Activated CD4-positive, alpha-beta memory T cell treated with anti-CD3 and anti-CD28 coated beads, Interleukin-2, amount 10 ng/mL, durations not matched to agents 7 days and 5 days (primary cell): ENCODE results near the gene NPBWR2. TPM values are rescaled to one million over a fixed set of nuclear protein-coding genes. Genes with fewer than 3 reads are reported as not detected.

Experiments used
- CTCF ChIA-PET: fragments of 350-600 bp; sonication (Branson Sonifier 250); formaldehyde crosslinking; loops from one replicate; lab custom pipeline; 2021; ENCODE audit warnings: antibody characterized with exemption, inconsistent platforms; lab: Charles Lee
- POLR2A ChIA-PET: fragments of 350-600 bp; sonication (Branson Sonifier 250); formaldehyde crosslinking; loops from one replicate; lab custom pipeline; 2021; ENCODE audit warnings: antibody characterized with exemption; lab: Charles Lee
- DNase-seq: peaks from one replicate; pipeline ENCODE4 v3.0.0-alpha.2; 2020
- H3K27ac Mint-ChIP-seq: one replicate; pipeline ENCODE4 v1.8.0; 2021; ENCODE audit warnings: mild to moderate bottlenecking, mixed read lengths
- H3K27me3 Mint-ChIP-seq: one replicate; pipeline ENCODE4 v1.8.0; 2021; ENCODE audit warnings: mixed read lengths
- H3K36me3 Mint-ChIP-seq: one replicate; pipeline ENCODE4 v1.8.0; 2021; ENCODE audit warnings: low read depth, mixed read lengths
- H3K4me1 Mint-ChIP-seq: one replicate; pipeline ENCODE4 v1.8.0; 2021; ENCODE audit warnings: mixed read lengths
- H3K4me3 Mint-ChIP-seq: one replicate; pipeline ENCODE4 v1.8.0; 2021; ENCODE audit warnings: mild to moderate bottlenecking, mixed read lengths
- H3K9me3 Mint-ChIP-seq: one replicate; pipeline ENCODE4 v1.8.0; 2021; ENCODE audit warnings: mixed read lengths
- total RNA-seq, 2 experiments: library from RNA; stranded (reverse); gene quantifications; one replicate each; pipeline ENCODE4 v1.2.3, GENCODE V29; 2021

Gene NPBWR2
- total RNA-seq, 2 experiments from 2014 or later = not detected

DNA sequence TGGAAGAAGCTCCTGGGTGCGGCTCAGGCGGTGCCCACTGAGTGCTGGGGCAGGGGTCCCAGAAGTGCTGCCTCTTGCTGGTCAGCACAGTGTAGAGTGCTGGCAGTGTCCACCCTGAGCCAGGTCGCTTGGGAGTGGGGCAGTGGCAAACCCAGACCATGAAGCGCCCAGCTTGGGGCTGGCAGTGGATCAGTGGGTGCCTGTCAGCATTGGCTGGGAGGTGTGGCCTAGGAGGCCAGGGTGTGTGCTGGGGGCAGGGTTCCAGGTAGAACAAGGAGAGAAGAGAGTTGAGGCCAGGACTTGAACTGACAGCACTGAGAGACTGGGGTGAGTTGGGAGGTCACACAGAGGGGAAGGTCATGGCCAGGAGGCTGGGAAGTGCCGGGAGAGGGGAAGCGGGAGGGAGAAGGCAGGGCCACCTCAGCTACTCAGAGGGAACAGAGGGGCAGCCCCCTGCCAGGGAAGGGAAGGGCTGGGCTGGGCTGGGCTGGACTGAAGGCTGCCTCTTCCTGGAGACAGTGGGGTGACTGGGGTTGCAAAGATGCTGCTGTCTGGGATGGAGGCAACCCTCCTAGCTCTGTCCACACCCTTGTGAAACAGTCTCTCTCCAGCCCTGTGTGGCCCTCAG, 40.2 kb downstream of the NPBWR2 start:
- ChIA-PET POLR2A (interaction anchor here (1.1 to 4.6 kb wide), 4 partner anchors 11 to 28 kb away, joined by 4 to 74 read pairs (median 10); partner anchors contain the start of genes LKAAEAR1, OPRL1 and RGS19), CTCF (interaction anchor here (2.3 kb wide), 1 partner anchor 11 kb away, joined by 12 read pairs; the partner anchor contains the start of gene RGS19)
- DNase-seq = no peak
- peak overlapping the region; percentile 89 for H3K27ac Mint-ChIP-seq
- H3K4me3 Mint-ChIP-seq = peak overlapping the region; percentile 54
- peaks cover 9% of the 10 kb centered on the region for H3K36me3 Mint-ChIP-seq
- H3K27me3 Mint-ChIP-seq = no peaks in the 10 kb centered on the region
- no peaks in the 10 kb centered on the region for H3K9me3 Mint-ChIP-seq
- peaks cover 63% of the 10 kb centered on the region for H3K4me1 Mint-ChIP-seq

DNA sequence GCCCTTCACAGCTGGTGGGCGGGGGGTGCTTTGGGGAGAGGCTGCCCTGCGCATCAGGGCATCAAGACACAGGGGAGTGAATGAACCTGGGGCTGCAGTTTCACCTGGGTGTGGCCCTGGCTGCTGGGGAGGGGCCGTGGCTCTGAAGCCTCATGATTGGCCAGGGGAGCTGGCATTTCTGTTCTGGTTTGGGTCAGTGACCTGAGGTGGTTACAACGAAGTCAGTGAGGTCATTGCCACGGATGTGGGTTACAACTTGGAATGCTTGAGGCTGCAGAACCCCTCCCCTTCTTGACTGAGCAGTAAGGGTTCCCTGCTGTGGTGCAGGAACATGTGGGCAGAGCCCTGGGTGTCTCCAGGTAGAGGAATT, 41.4 kb downstream of the NPBWR2 start:
- peak; percentile 90 for DNase-seq
- ChIA-PET CTCF (interaction anchor here (0.7 to 2.3 kb wide), 6 partner anchors 8 to 91 kb away, joined by 3 to 12 read pairs (median 4); partner anchors contain the start of genes PRPF6 and RGS19), POLR2A (interaction anchor here (0.6 to 4.6 kb wide), 9 partner anchors 8 to 545 kb away, joined by 3 to 74 read pairs (median 3); partner anchors contain the start of genes C20orf204, LIME1, OPRL1 and PPDPF)
- peaks cover 5% of the 10 kb centered on the region for H3K36me3 Mint-ChIP-seq
- no peaks in the 10 kb centered on the region for H3K9me3 Mint-ChIP-seq
- H3K4me1 Mint-ChIP-seq = peaks cover 65% of the 10 kb centered on the region
- H3K4me3 Mint-ChIP-seq = peak overlapping the region; percentile 50
- H3K27me3 Mint-ChIP-seq = no peaks in the 10 kb centered on the region
- H3K27ac Mint-ChIP-seq = peak overlapping the region; percentile 89

DNA sequence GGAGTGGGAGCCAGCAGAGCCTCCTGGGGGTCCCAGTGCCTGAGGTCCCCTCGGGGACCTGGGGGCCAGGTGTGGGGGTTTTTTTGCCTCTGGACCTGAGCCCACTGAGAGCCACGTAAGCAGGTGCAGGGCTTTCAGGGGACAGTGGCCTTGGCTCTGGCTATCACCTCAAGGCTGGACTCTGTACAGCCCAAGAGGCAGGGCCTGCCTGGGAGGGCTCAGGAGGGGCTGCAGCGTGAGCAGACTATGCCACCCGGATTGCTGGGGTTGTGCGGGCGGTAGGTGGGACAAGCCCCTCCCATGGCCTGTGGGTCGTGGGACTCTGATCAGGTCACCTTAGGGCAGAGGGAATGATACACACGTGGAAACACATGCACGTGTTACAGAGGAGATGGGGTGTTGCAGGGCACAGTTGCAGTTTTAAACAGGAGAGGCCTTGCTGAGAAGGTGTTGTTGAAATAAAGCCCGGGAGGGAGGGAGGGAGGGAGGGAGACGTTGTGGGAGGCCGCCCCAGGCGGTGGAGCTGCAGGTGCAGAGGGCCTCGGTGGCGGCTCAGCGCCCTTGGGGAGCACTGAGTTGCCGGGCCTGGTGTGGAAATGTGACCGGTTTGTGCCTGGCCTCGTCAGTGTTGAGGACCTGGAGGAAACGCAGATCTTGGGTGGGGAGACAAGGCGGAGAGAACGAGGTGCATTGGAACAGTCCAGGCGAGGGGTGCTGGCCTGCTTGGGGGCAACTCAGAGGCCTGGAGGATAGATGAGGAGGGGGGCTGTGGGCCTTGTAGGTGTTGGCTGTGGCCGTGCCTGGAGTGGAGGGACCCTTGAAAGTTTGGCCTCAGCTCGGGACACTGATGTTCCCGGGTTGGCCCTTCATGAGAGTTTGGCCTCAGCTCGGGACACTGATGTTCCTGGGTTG, 42.0 kb downstream of the NPBWR2 start:
- peak overlapping the region; percentile 89 for H3K27ac Mint-ChIP-seq
- peaks cover 65% of the 10 kb centered on the region for H3K4me1 Mint-ChIP-seq
- peaks cover 5% of the 10 kb centered on the region for H3K36me3 Mint-ChIP-seq
- H3K4me3 Mint-ChIP-seq = peak overlapping the region; percentile 50
- CTCF ChIA-PET = interaction anchor here (0.7 to 2.3 kb wide), 6 partner anchors 8 to 90 kb away, joined by 3 to 12 read pairs (median 4); partner anchors contain the start of genes PRPF6 and RGS19
- DNase-seq = peak; percentile 38
- H3K9me3 Mint-ChIP-seq = no peaks in the 10 kb centered on the region
- no peaks in the 10 kb centered on the region for H3K27me3 Mint-ChIP-seq
- POLR2A ChIA-PET = interaction anchor here (0.8 to 4.6 kb wide), 9 partner anchors 8 to 545 kb away, joined by 3 to 74 read pairs (median 3); partner anchors contain the start of genes C20orf204, OPRL1, PPDPF and PRPF6

DNA sequence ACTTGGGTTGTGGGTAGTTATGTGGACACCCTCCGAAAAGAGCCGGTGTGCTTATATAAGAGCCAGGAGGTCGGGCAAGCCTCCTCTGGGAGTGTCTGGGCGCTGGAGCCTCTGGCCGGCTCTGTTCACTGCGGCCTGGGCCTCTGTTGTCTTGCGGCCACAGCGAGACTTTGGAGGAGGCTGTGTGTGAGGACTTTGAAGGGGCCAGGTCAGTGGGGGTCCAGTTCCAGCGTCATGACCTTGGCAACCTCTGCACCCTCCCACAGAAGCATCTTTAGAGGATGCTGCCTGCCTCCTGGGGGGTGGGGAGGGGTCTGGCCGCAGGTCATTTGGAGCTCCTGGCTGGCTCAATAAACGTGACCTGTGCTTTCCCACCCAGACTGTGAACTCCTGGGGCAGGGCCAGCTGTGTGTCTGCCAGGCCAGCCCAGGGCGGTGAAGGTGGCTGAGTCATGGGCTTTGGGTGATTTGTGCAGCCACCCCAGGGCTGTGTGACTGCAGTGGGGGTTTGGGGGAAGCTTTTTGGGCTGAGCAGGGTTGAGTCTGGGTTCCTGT, 43.1 kb downstream of the NPBWR2 start:
- ChIA-PET POLR2A (interaction anchor here (1.0 to 4.6 kb wide), 6 partner anchors 9 to 83 kb away, joined by 3 to 74 read pairs (median 4); partner anchors contain the start of genes LKAAEAR1, OPRL1, PRPF6 and RGS19), CTCF (no interaction called here)
- H3K27me3 Mint-ChIP-seq = no peaks in the 10 kb centered on the region
- H3K36me3 Mint-ChIP-seq = peaks cover 5% of the 10 kb centered on the region
- peaks cover 65% of the 10 kb centered on the region for H3K4me1 Mint-ChIP-seq
- H3K27ac Mint-ChIP-seq = peak overlapping the region; percentile 89
- H3K9me3 Mint-ChIP-seq = no peaks in the 10 kb centered on the region
- peak overlapping the region; percentile 82 for H3K4me3 Mint-ChIP-seq
- DNase-seq = no peak

- peak overlapping the region; percentile 82 for H3K4me3 Mint-ChIP-seq
- DNase-seq = no peak
- CTCF ChIA-PET = interaction anchor here (1.0 to 3.6 kb wide), 9 partner anchors 9 to 526 kb away, joined by 3 to 27 read pairs (median 4); partner anchors contain the start of genes OPRL1, PRPF6, RGS19 and SAMD10
- H3K9me3 Mint-ChIP-seq = no peaks in the 10 kb centered on the region
- peaks cover 5% of the 10 kb centered on the region for H3K36me3 Mint-ChIP-seq
- peaks cover 64% of the 10 kb centered on the region for H3K4me1 Mint-ChIP-seq
- POLR2A ChIA-PET = interaction anchor here (1.0 to 4.6 kb wide), 11 partner anchors 9 to 107 kb away, joined by 3 to 74 read pairs (median 6); partner anchors contain the start of genes LKAAEAR1, OPRL1, PRPF6 and RGS19
- no peaks in the 10 kb centered on the region for H3K27me3 Mint-ChIP-seq
- H3K27ac Mint-ChIP-seq = peak overlapping the region; percentile 89
Observed at GRCh38 chr20:64063389-64064144, 43.8 kb downstream of the NPBWR2 start.

GRCh38 chr20:64062596-64063388, 44.6 kb downstream of the NPBWR2 start, which contains the start of gene TCEA2:
Gene TCEA2 (plus strand): TSS chr20:64063198. CDS start chr20:64063313, 115 bp downstream.
- Mint-ChIP-seq H3K27ac (peak within 1 kb of the TSS; percentile 89), H3K4me3 (peak within 1 kb of the TSS; percentile 82), H3K27me3 (no peaks in the 10 kb centered on the region), H3K4me1 (peaks cover 65% of the 10 kb centered on the region), H3K36me3 (peaks cover 5% of the 10 kb centered on the region), H3K9me3 (no peaks in the 10 kb centered on the region)
- ChIA-PET POLR2A (interaction anchor here (1.1 to 1.9 kb wide), 8 partner anchors 9 to 326 kb away, joined by 3 to 14 read pairs (median 5); partner anchors contain the start of genes LIME1, RGS19, SAMD10 and UCKL1), CTCF (interaction anchor here (0.9 to 3.6 kb wide), 11 partner anchors 8 to 525 kb away, joined by 3 to 27 read pairs (median 3); partner anchors contain the start of genes OPRL1, PRPF6, RGS19 and SAMD10)
- peak; percentile 97 for DNase-seq

DNA sequence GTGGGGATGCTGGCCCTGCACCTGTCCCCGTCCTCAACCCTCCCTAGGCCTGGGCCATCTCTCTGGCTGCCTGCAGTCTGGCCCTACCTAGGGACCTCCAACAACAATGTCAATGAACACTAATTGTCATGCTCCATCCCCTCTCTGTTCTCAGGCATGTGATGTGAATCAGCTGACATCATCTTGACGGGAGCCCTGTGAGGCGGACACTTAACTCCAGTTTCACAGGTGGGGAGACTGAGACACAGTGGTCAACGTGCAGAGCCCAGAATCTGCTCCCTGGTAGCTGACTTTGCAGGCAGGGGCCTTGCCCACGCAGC, 45.1 kb downstream of the NPBWR2 start:
- peaks cover 5% of the 10 kb centered on the region for H3K36me3 Mint-ChIP-seq
- POLR2A ChIA-PET = interaction anchor here (1.1 to 1.9 kb wide), 8 partner anchors 9 to 326 kb away, joined by 3 to 14 read pairs (median 5); partner anchors contain the start of genes LIME1, RGS19, SAMD10 and UCKL1

GRCh38 chr20:64058536-64058935, 48.8 kb downstream of the NPBWR2 start:
- peak overlapping the region; percentile 73 for H3K4me3 Mint-ChIP-seq
- no peaks in the 10 kb centered on the region for H3K36me3 Mint-ChIP-seq
- DNase-seq = no peak
- H3K4me1 Mint-ChIP-seq = peaks cover 44% of the 10 kb centered on the region
- peaks cover 2% of the 10 kb centered on the region for H3K27me3 Mint-ChIP-seq
- ChIA-PET POLR2A (interaction anchor here (3.0 kb wide), 1 partner anchor 20 kb away, joined by 12 read pairs; no protein-coding TSS in a partner anchor), CTCF (interaction anchor here (1.1 to 1.3 kb wide), 2 partner anchors 18 to 20 kb away, joined by 3 read pairs; no protein-coding TSS in a partner anchor)
- no peaks in the 10 kb centered on the region for H3K9me3 Mint-ChIP-seq
- no peak overlapping the region for H3K27ac Mint-ChIP-seq

More for the DNA sequence above, 45.1 kb downstream of the NPBWR2 start:
- H3K4me3 Mint-ChIP-seq = peak overlapping the region; percentile 82
- no peak overlapping the region for H3K27ac Mint-ChIP-seq
- H3K9me3 Mint-ChIP-seq = no peaks in the 10 kb centered on the region
- DNase-seq = no peak
- peaks cover 66% of the 10 kb centered on the region for H3K4me1 Mint-ChIP-seq
- no peaks in the 10 kb centered on the region for H3K27me3 Mint-ChIP-seq
- CTCF ChIA-PET = interaction anchor here (0.9 to 3.6 kb wide), 11 partner anchors 8 to 524 kb away, joined by 3 to 27 read pairs (median 3); partner anchors contain the start of genes OPRL1, PRPF6, RGS19 and SAMD10

- ChIA-PET POLR2A (interaction anchor here (1.0 to 3.0 kb wide), 2 partner anchors 16 to 19 kb away, joined by 4 to 12 read pairs; no protein-coding TSS in a partner anchor), CTCF (interaction anchor here (0.7 to 1.9 kb wide), 9 partner anchors 8 to 484 kb away, joined by 3 to 19 read pairs (median 3); partner anchors contain the start of genes OPRL1, PRPF6 and RGS19)
- Mint-ChIP-seq H3K36me3 (no peaks in the 10 kb centered on the region), H3K4me1 (peaks cover 44% of the 10 kb centered on the region), H3K4me3 (peak overlapping the region; percentile 73), H3K9me3 (no peaks in the 10 kb centered on the region), H3K27me3 (peaks cover 7% of the 10 kb centered on the region), H3K27ac (peak overlapping the region; percentile 75)
- DNase-seq = peak; percentile 86
Observed at GRCh38 chr20:64057628-64058498, 49.5 kb downstream of the NPBWR2 start.
